Caco-2 (cell line): ENCODE results near the gene CARHSP1. TPM values are rescaled to one million over a fixed set of nuclear protein-coding genes. Genes with fewer than 3 reads are reported as not detected.

Source experiments
- BruUV-seq: library from RNA; stranded (reverse); fragments of 400-500 nt; replicated peaks from 2 replicates; lab custom pipeline; 2021; lab: Mats Ljungman, UMichigan
- CTCF ChIA-PET: fragments of 300-600 bp; sonication (Branson Sonifier 250); formaldehyde crosslinking; loops from one replicate; lab custom pipeline; 2022; ENCODE audit warnings: antibody characterized with exemption; lab: Charles Lee
- POLR2A ChIA-PET: fragments of 300-600 bp; sonication (Branson Sonifier 250); formaldehyde crosslinking; loops from one replicate; lab custom pipeline; 2022; ENCODE audit warnings: antibody characterized with exemption; lab: Charles Lee
- DNase-seq, 2 experiments: peaks; one replicate each; pipeline versions ENCODE4 v3.0.0 to v3.0.0-alpha.2; 2020 to 2022
- H3K27me3 ChIP-seq: replicated peaks from 2 replicates; pipeline ENCODE4 v1.6.0; 2011; ENCODE audit warnings: low read length; ENCODE audit not compliant: control insufficient read depth, insufficient read depth
- H3K36me3 ChIP-seq: 2 replicates; pipeline ENCODE4 v1.5.1; 2011; ENCODE audit warnings: low read length; ENCODE audit not compliant: control insufficient read depth, insufficient read depth
- H3K4me1 ChIP-seq: fragments of 250-450 bp; sonication (Bioruptor Pico); 2 replicates; pipeline ENCODE4 v1.5.1; 2020; ENCODE audit warnings: mild to moderate bottlenecking
- H3K4me3 ChIP-seq: 2 replicates; pipeline ENCODE4 v1.5.1; 2011; ENCODE audit warnings: low read depth, mild to moderate bottlenecking, control low read depth, low read length
- H3K9me3 ChIP-seq: fragments of 250-450 bp; sonication (Bioruptor Pico); 2 replicates; pipeline ENCODE4 v1.5.1; 2020; ENCODE audit warnings: mild to moderate bottlenecking, moderate library complexity
- H3K27ac Mint-ChIP-seq: one replicate; pipeline ENCODE4 v1.8.0; 2022; ENCODE audit warnings: mixed read lengths; ENCODE audit not compliant: unreplicated experiment
- H3K27me3 Mint-ChIP-seq: one replicate; pipeline ENCODE4 v1.8.0; 2022; ENCODE audit warnings: mixed read lengths; ENCODE audit not compliant: insufficient read depth, unreplicated experiment
- H3K36me3 Mint-ChIP-seq: one replicate; pipeline ENCODE4 v1.8.0; 2022; ENCODE audit warnings: mild to moderate bottlenecking, mixed read lengths; ENCODE audit not compliant: insufficient read depth, unreplicated experiment
- H3K4me1 Mint-ChIP-seq: one replicate; pipeline ENCODE4 v1.8.0; 2022; ENCODE audit warnings: low read depth, mixed read lengths; ENCODE audit not compliant: unreplicated experiment
- H3K4me3 Mint-ChIP-seq: one replicate; pipeline ENCODE4 v1.8.0; 2022; ENCODE audit warnings: mild to moderate bottlenecking, moderate library complexity, mixed read lengths; ENCODE audit not compliant: unreplicated experiment
- H3K9me3 Mint-ChIP-seq: one replicate; pipeline ENCODE4 v1.8.0; 2022; ENCODE audit warnings: mixed read lengths; ENCODE audit not compliant: unreplicated experiment
- CTCF ChIP-seq, 2 experiments: fragments of 200-600 bp in 1 of 2; IDR thresholded peaks; 1 replicate in 1 of 2; 2 replicates in 1 of 2; pipeline versions ENCODE4 v1.5.1 to v1.8.0; 2011 to 2022; ENCODE audit warnings: antibody characterized with exemption in 1 of 2, control low read depth in 1 of 2, inconsistent platforms in 1 of 2, low read depth in 1 of 2, low read length in 1 of 2, mild to moderate bottlenecking in 1 of 2, moderate library complexity in 1 of 2; ENCODE audit not compliant: insufficient read depth in 1 of 2, severe bottlenecking in 1 of 2, unreplicated experiment in 1 of 2
- intact Hi-C: fragments of 100-400 bp; cut with micrococcal nuclease; formaldehyde crosslinking; loops from one replicate; pipeline ENCODE4 v1.10.0; 2022; ENCODE audit not compliant: unreplicated experiment
- total RNA-seq: library from RNA; stranded (reverse); gene quantifications from 2 replicates; pipeline ENCODE4 v1.2.3, GENCODE V29; 2022

CARHSP1 gene
- total RNA-seq, 1 experiment from 2014 or later, result 103 TPM

GRCh38 chr16:8866118-8866883 lies 2.5 kb downstream of the CARHSP1 start:
- Histone ChIP-seq H3K27me3 (no peaks in the 10 kb centered on the region), H3K4me1 (peaks cover 64% of the 10 kb centered on the region), H3K36me3 (no peaks in the 10 kb centered on the region), H3K9me3 (no peaks in the 10 kb centered on the region), H3K4me3 (peak overlapping the region; percentile 62)
- Mint-ChIP-seq H3K27me3 (no peaks in the 10 kb centered on the region), H3K4me3 (peak overlapping the region; percentile 97), H3K4me1 (peaks cover 15% of the 10 kb centered on the region), H3K36me3 (peaks cover 54% of the 10 kb centered on the region), H3K27ac (peak overlapping the region; percentile 97), H3K9me3 (no peaks in the 10 kb centered on the region)
- intact Hi-C loops, result loop anchor here (5.0 kb wide), 2 partner anchors 69 to 226 kb away; partner anchors contain the start of genes HAPSTR1, PMM2 and TMEM186
- POLR2A ChIA-PET, result no interaction called here
- TF ChIP-seq CTCF (IDR thresholded peaks at IDR 0.05; ENCODE audit: insufficient read depth in 1 of 2, low read depth in 1 of 2, low read length in 1 of 2, severe bottlenecking in 1 of 2, unreplicated experiment in 1 of 2), result no peak
- peak; percentile 61 to 63 for DNase-seq
- CTCF ChIA-PET, result interaction anchor here (0.6 kb wide), 1 partner anchor 671 kb away, joined by 4 read pairs; no protein-coding TSS in a partner anchor
- no TSS peak for BruUV-seq

- Histone ChIP-seq H3K27me3 (no peaks in the 10 kb centered on the region), H3K4me1 (peaks cover 70% of the 10 kb centered on the region), H3K9me3 (no peaks in the 10 kb centered on the region), H3K4me3 (no peak overlapping the region), H3K36me3 (no peaks in the 10 kb centered on the region)
- intact Hi-C loops, result loop anchor here (5.0 kb wide), 2 partner anchors 68 to 227 kb away; partner anchors contain the start of genes HAPSTR1, PMM2 and TMEM186
- DNase-seq, result no peak
- ChIA-PET POLR2A (no interaction called here), CTCF (no interaction called here)
- Mint-ChIP-seq H3K27ac (peak overlapping the region; percentile 79), H3K36me3 (peaks cover 61% of the 10 kb centered on the region), H3K4me1 (peaks cover 15% of the 10 kb centered on the region), H3K9me3 (no peaks in the 10 kb centered on the region), H3K4me3 (no peak overlapping the region), H3K27me3 (no peaks in the 10 kb centered on the region)
- TF ChIP-seq CTCF (IDR thresholded peaks at IDR 0.05; ENCODE audit: insufficient read depth in 1 of 2, low read depth in 1 of 2, low read length in 1 of 2, severe bottlenecking in 1 of 2, unreplicated experiment in 1 of 2), result no peak
- TSS peak; percentile 7 for BruUV-seq
Measured at GRCh38 chr16:8865145-8865882, 3.5 kb downstream of the CARHSP1 start.

DNA sequence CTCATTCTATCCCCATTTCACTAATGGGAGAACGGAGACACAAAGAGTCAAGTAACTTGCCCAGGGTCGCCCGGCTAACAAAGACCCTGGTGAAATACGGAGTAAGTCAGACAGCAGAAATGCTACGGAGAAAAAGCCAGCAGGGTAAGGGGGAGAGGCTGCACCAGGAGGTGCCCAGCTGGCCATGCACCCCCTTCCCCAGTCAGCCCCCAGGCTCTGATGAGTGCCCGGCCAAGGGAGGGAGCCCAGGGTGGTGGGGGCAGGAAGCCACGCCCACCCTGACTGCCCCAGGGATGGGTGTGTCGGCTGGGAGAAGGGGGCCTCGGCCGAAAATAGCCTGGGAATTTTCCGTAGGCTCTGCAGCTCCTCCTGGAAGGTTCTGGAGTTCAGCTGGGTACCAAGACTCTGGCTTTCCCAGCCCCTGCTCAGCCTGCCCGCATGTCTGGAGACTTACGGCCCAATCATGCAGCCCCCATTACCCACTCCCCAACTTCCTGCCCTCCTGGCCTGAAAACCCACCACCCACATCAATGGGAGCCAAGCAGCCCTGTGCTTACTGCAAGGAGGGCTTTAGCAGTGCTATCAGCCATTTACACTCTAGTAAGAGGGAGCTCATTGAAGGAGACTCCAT lies 4.2 kb downstream of the CARHSP1 start:
- no TSS peak for BruUV-seq
- H3K36me3 ChIP-seq, result no peaks in the 10 kb centered on the region
- Mint-ChIP-seq H3K4me1 (peaks cover 15% of the 10 kb centered on the region), H3K27me3 (no peaks in the 10 kb centered on the region), H3K9me3 (no peaks in the 10 kb centered on the region), H3K4me3 (peak overlapping the region; percentile 40), H3K36me3 (peaks cover 68% of the 10 kb centered on the region), H3K27ac (peak overlapping the region; percentile 79)
- no peaks in the 10 kb centered on the region for H3K9me3 ChIP-seq
- TF ChIP-seq CTCF (IDR thresholded peaks at IDR 0.05; ENCODE audit: insufficient read depth in 1 of 2, low read depth in 1 of 2, low read length in 1 of 2, severe bottlenecking in 1 of 2, unreplicated experiment in 1 of 2), result no peak
- H3K27me3 ChIP-seq, result no peaks in the 10 kb centered on the region
- DNase-seq, result no peak
- intact Hi-C loops, result loop anchor here (5.0 kb wide), 3 partner anchors 67 to 228 kb away; partner anchors contain the start of genes HAPSTR1, PMM2 and TMEM186
- peaks cover 74% of the 10 kb centered on the region for H3K4me1 ChIP-seq
- ChIA-PET POLR2A (interaction anchor here (0.6 to 1.1 kb wide), 2 partner anchors 14 to 227 kb away, joined by 3 to 15 read pairs; partner anchors contain the start of gene HAPSTR1), CTCF (interaction anchor here (0.6 to 1.7 kb wide), 5 partner anchors 13 to 72 kb away, joined by 3 to 15 read pairs (median 4); partner anchors contain the start of gene LITAFD)
- no peak overlapping the region for H3K4me3 ChIP-seq
